HUDEP-2 (cell line): ENCODE results near the gene TRIM24.
"Not testable (repeated sequence)": the region's sequence is repeated elsewhere in the genome, so short reads cannot be mapped to it uniquely, and the experiment has no call there.

Experiments
- DNase-seq, 76 experiments: peaks; one replicate each; lab custom pipeline; 2025; ENCODE audit not compliant: unreplicated experiment in 76 of 76; lab: John Stamatoyannopoulos, UW

TRIM24 gene

DNA sequence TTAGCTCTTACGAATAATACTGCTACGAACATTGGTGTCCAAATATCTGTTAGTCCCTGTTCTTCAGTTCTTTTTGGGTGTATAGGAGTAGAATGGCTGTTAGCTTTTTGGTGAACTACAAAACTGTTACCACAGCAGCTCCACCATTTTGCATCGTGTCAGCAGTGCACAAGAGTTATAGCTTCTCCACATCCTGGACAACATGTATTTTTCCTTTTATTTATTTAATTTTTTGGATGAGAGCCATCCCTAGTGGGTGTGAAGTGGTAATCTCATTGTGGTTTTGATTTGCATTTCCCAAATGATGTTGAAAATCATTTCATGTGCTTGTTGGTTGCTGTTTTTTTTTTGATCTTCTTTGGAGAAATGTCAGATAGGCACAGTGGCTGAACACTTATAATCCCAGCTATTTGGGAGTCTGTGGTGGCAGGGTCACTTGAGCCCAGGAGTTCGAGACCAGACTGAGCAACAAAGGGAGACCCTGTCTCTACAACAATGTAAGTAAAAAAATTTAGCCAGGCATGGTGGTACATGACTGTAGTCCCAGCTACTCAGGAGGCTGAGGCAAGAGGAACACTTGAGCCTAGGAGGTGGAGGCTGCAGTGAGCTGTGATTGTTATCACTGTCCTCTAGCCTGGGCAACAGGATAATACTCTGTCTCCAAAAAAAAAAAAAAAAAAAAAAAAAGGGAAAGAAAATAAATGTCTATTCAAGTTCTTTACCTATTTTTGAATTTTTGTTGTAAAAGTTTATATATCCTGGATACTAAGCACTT is 31.7 kb downstream of the TRIM24 start:
- DNase-seq, result no peak

DNA sequence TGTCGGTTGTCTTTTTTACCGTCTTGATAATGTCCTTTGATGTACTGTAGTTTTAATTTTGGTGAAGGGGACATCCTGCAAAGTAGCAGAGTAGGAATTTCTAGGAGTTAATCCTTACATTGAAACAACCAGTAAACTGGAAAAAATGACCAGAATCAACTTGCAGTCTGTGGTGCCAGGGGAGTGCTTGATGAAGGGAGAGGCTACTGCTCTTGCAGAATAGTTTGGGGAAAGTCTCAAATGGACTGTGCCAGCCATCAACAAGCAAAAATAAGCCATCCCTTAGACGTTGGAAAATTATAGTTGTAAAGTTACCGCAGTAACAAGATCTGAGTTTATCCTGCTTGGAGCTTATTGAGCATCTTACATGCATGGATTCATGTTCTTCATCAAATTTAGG is 32.4 kb downstream of the TRIM24 start:
- no peak for DNase-seq

- DNase-seq, result no peak
Measured at GRCh38 chr7:138493535-138493934, 33.5 kb downstream of the TRIM24 start.

DNA sequence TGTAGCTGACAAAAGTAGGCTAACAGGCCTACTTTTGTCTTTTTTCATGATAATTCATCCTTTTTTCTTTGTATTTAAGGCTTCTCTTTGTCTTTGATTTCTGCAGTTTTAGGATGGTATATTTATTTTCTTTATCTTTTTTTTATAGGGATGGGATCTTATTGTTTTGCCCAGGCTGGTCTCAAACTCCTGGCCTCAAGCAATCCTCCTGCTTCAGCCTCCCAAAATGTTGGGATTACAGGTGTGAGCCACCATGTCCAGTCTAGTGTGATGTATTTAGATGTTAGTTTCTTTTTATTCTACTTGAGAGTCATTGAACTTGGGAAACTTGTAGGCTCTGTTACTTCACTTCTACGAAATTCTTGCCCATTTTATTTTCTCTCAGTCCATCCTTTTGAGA is 35.4 kb downstream of the TRIM24 start:
- DNase-seq, result no peak

GRCh38 chr7:138499340-138499739 is 39.3 kb downstream of the TRIM24 start:
- DNase-seq, result no peak

DNA sequence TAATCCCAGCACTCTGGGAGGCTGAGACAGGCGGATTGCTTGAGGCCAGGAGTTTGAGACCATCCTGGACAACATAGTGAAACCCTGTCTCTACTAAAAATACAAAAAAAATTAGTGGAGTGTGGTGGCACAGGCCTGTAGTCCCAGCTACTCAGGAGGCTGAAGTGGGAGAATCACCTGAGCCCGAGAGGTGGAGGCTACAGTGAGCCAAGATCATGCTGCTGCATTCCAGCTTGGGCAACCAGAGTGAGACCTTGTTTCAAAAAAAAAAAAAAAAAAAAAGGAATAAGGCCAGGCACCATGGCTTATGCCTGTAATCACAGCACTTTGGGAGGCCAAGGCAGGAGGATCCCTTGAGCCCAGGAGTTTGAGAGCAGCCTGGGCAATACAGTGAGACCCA is 40.2 kb downstream of the TRIM24 start:
- not testable (repeated sequence) for DNase-seq

DNA sequence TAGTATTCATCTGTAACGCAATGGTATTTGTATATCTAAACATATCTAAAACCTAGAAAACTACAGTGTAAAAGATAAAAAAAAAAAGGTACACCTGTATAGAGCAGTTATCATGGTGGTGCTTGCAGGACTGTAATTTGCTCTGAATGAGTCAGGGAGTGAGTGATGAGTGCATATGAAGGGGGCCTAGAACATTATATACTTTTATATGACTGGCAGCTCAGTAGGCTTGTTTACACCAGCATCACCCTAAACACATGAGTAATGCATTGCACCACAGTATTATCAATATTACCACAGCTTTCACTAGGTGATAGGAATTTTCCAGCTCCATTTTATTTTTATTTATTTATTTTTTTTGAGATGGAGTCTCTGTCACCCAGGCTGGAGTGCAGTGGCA is 40.8 kb downstream of the TRIM24 start:
- no peak for DNase-seq

DNA sequence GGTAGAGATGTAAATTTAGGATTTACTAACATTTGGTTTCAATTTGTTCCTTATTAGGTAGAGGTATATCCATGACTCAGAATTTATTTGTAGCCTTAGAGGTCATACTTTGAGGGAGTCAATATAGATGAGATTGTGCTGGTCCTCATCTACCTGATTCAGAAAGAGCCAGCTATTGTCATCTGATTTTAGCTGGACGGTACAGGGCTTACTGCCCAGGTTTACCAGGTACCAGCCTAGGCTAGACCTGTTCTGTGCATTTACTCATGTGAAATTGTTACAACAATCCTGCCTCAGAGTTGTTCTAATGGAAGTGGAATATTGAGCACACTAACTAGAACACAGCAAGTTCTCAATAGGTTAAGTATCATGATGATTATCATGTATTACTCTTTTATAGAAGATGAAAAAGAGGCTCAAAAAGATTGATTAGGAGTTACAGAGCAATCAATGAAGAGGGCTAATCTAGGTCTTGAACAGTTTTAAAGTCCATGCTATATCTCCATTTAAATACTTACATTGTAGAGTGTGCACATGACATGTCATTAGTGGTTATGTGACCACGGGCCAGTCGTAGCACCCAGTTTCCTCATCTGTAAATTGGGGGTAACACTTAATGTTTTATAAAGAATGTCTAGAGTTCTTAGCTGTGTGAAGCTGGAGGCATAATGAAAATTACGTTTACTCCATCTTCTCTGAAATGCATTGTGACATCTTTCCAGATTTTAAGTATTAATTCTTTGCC is 42.1 kb downstream of the TRIM24 start:
- no peak for DNase-seq

- DNase-seq, result no peak
Measured at GRCh38 chr7:138505361-138505873, 45.4 kb downstream of the TRIM24 start.

- peak in 1 of 76 experiments; percentile 6 for DNase-seq
Measured at GRCh38 chr7:138506764-138507163, 46.7 kb downstream of the TRIM24 start.

DNA sequence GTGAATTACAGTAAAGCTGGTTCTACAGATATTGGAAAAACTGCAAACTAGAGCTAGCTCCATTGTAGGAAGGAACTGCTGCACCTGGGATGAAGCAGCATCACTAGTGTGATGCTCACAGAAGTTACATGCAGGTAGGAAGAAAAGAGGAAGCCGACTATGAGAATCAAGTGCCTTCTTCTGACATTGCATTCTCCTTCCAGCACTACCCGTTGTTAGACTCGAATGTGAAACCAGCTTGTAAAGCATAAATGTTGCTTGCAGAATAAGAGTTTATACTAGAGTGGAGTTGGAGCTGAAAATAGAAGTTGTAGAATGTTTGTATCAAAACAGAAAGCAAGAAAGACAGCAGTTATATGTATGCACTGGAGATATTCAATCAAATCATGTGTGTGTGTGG is 49.9 kb downstream of the TRIM24 start:
- no peak for DNase-seq

GRCh38 chr7:138512092-138512858 is 52.2 kb downstream of the TRIM24 start:
- DNase-seq, result no peak

GRCh38 chr7:138512885-138513284 is 52.8 kb downstream of the TRIM24 start:
- no peak for DNase-seq

GRCh38 chr7:138513344-138513871 is 53.3 kb downstream of the TRIM24 start:
- no peak for DNase-seq

DNA sequence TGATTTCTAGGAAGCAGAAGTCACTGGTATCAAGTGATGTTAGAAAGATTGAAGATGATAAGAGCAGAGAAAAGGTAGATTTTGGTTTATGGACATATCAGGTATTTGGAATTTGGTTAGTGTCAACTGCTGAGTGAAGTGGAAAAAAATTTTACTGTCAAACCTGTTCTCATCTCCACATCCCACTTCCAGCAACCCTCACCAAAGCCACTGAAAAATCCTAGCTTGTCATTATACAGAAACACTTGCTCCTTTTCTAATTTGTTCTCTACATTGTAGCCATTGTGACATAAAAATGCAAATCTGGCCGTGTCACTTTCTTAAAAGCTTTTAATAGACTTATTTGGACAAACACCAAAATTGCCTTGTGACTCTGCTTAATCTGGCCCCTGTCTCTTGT is 54.0 kb downstream of the TRIM24 start:
- DNase-seq, result no peak

DNA sequence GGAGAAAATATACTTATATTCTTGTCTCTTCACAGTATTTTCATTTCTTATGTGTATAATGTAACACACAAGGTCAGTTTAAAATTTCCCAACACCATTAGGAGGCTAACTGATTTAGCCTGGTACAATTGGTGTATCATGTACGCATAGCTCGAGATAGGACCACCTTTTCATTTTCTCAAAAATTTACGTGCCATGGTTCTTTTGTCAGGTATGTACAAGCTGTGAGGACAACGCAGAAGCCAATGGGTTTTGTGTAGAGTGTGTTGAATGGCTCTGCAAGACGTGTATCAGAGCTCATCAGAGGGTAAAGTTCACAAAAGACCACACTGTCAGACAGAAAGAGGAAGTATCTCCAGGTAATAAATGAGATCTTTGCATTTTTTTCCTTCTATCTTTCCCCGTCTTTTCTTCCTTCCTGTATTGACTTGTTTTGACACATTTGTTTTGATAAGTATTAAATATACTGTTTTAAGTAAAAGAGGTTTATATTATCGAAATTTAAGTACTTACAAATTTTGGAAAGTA is 55.0 kb downstream of the TRIM24 start:
- no peak for DNase-seq

GRCh38 chr7:138519061-138519798 is 59.2 kb downstream of the TRIM24 start:
- DNase-seq, result no peak

- DNase-seq, result no peak
Measured at GRCh38 chr7:138520742-138521141, 60.7 kb downstream of the TRIM24 start.

- DNase-seq, result no peak
Measured at GRCh38 chr7:138521837-138522461, 61.9 kb downstream of the TRIM24 start.

- no peak for DNase-seq
Measured at GRCh38 chr7:138524259-138524658, 64.2 kb downstream of the TRIM24 start.
